ENCODE measurements around the gene LRP8.

GRCh38 chr1:53198241-53198651 is 129.6 kb downstream of the LRP8 start:
- no peak for TF ChIP-seq TAF1 (IDR thresholded peaks at IDR 0.05; ENCODE audit: borderline replicate concordance, insufficient read depth, low read length)
- TF ChIP-seq, protein P1, sequence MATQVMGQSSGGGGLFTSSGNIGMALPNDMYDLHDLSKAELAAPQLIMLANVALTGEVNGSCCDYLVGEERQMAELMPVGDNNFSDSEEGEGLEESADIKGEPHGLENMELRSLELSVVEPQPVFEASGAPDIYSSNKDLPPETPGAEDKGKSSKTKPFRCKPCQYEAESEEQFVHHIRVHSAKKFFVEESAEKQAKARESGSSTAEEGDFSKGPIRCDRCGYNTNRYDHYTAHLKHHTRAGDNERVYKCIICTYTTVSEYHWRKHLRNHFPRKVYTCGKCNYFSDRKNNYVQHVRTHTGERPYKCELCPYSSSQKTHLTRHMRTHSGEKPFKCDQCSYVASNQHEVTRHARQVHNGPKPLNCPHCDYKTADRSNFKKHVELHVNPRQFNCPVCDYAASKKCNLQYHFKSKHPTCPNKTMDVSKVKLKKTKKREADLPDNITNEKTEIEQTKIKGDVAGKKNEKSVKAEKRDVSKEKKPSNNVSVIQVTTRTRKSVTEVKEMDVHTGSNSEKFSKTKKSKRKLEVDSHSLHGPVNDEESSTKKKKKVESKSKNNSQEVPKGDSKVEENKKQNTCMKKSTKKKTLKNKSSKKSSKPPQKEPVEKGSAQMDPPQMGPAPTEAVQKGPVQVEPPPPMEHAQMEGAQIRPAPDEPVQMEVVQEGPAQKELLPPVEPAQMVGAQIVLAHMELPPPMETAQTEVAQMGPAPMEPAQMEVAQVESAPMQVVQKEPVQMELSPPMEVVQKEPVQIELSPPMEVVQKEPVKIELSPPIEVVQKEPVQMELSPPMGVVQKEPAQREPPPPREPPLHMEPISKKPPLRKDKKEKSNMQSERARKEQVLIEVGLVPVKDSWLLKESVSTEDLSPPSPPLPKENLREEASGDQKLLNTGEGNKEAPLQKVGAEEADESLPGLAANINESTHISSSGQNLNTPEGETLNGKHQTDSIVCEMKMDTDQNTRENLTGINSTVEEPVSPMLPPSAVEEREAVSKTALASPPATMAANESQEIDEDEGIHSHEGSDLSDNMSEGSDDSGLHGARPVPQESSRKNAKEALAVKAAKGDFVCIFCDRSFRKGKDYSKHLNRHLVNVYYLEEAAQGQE (IDR thresholded peaks at IDR 0.05; ENCODE audit: insufficient read depth in 1 of 2, low read depth in 2 of 2, low read length in 2 of 2), result no peak
